Measurements from ENCODE around the gene PTK6. TPM values are rescaled to one million over a fixed set of nuclear protein-coding genes. Genes with fewer than 3 reads are reported as not detected.

Gene PTK6
- total RNA-seq, 2 donors from 2014 or later = 0.22 TPM; not detected in 1

DNA sequence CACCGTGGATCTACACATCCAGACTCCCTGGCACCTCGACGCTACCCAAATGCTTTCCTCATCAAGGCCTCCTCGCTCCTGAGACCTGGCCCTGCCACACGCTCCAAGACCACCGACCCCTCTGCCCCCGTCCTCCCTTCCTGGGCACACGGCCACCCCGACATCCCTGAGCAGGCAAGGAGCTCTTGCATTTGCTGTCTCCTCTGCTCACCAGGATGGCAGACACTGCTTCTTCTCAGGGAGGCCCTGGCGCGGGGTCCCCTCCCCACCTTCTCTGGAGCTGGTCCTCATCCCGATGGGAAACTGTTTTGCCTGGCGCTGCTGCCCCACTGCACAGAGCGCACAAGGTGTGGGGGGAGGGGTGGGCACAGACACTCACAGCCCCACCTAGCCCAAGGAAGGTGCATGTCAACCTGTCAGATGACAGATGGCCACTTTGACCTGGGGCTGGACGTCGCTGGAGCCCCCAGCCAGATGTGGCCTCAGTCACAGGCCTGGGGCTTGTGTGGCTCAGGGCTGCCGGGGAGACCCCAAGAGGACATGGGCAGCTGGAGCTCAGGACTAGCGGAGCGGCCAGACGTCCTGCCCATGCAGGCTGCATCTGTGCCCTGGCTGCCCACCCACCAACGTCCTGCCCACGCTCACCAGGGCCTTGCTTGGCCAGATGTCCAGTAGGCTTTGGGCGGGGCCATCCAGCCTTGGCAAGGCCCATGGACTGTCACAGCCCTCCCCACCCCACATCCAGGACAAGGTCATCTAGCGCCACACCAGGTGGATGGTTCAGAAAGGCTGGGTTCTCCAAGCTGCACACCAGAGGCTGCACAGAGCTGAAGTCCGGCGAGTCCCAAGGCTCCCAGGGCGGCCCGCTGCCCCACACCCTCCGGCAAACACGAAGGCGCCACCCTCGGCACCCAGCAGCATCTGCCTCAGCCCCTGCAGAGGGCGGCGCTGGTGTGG lies 58.6 kb downstream of the PTK6 start:
- H3K4me1 ChIP-seq (ENCODE audit: control insufficient read depth, insufficient read depth, low read length) = no peaks in the 10 kb centered on the region
- no peak overlapping the region for H3K27ac ChIP-seq (ENCODE audit: low read depth, low read length)
- peaks cover 21% of the 10 kb centered on the region for H3K27me3 Mint-ChIP-seq (ENCODE audit: insufficient read depth)
- no peaks in the 10 kb centered on the region for H3K9me3 ChIP-seq (ENCODE audit: control insufficient read depth, low read length)
- DNase-seq = no peak
- no peak overlapping the region for H3K4me3 ChIP-seq (ENCODE audit: low read length)
- H3K4me3 Mint-ChIP-seq = no peak overlapping the region
- peaks cover 21% of the 10 kb centered on the region for H3K27me3 ChIP-seq (ENCODE audit: control insufficient read depth, insufficient read depth, low read length, poor library complexity, severe bottlenecking)
- no peaks in the 10 kb centered on the region for H3K4me1 Mint-ChIP-seq
- no peaks in the 10 kb centered on the region for H3K9me3 Mint-ChIP-seq
- 93 to 94% methylated on average over 23 to 34 of the region's 34 CpGs for WGBS, 2 experiments (ENCODE audit: insufficient coverage in 1 of 2, insufficient read length in 1 of 2)
- H3K27ac Mint-ChIP-seq = no peak overlapping the region
- no peaks in the 10 kb centered on the region for H3K36me3 Mint-ChIP-seq (ENCODE audit: low read depth)
- TF ChIP-seq, protein P1, sequence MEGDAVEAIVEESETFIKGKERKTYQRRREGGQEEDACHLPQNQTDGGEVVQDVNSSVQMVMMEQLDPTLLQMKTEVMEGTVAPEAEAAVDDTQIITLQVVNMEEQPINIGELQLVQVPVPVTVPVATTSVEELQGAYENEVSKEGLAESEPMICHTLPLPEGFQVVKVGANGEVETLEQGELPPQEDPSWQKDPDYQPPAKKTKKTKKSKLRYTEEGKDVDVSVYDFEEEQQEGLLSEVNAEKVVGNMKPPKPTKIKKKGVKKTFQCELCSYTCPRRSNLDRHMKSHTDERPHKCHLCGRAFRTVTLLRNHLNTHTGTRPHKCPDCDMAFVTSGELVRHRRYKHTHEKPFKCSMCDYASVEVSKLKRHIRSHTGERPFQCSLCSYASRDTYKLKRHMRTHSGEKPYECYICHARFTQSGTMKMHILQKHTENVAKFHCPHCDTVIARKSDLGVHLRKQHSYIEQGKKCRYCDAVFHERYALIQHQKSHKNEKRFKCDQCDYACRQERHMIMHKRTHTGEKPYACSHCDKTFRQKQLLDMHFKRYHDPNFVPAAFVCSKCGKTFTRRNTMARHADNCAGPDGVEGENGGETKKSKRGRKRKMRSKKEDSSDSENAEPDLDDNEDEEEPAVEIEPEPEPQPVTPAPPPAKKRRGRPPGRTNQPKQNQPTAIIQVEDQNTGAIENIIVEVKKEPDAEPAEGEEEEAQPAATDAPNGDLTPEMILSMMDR (conservative IDR thresholded peaks at IDR 0.05) = no peak
- H3K9ac ChIP-seq (ENCODE audit: extremely low read depth, low read length, poor library complexity, severe bottlenecking) = no peak overlapping the region
- H3K36me3 ChIP-seq (ENCODE audit: control insufficient read depth, insufficient read depth, low read length) = no peaks in the 10 kb centered on the region

Other genes starting within 250 kb of the PTK6 start
- under 1 TPM in 1 of 2 donors, not detected in 1; 0.44 TPM for gene COL20A1, start 244.2 kb downstream of the PTK6 start, total RNA-seq
- under 1 TPM in 1 of 2 donors, not detected in 1; 0.46 TPM for gene CHRNA4, start 176.0 kb downstream of the PTK6 start, total RNA-seq
- gene KCNQ2, start 64.7 kb downstream of the PTK6 start, total RNA-seq = 10 to 100 TPM; 36.4 to 62.8 TPM
- gene EEF1A2, start 38.3 kb downstream of the PTK6 start, total RNA-seq = 10 to 100 TPM; 12.1 to 22.6 TPM
- 100 to 1,000 TPM; 247 to 296 TPM for gene PPDPF, start 16.6 kb downstream of the PTK6 start, total RNA-seq
- gene SRMS, start 10.4 kb upstream of the PTK6 start, total RNA-seq = not detected
- 1 to 10 TPM; 1.8 to 2.4 TPM for gene FNDC11, start 16.8 kb upstream of the PTK6 start, total RNA-seq
- 10 to 100 TPM; 34.5 to 37.0 TPM for gene HELZ2, start 36.9 kb upstream of the PTK6 start, total RNA-seq
- gene GMEB2, start 89.7 kb upstream of the PTK6 start, total RNA-seq = 10 to 100 TPM; 11.5 to 12.3 TPM
- gene STMN3, start 116.0 kb upstream of the PTK6 start, total RNA-seq = 10 to 100 TPM in 1 of 2 donors, 1 to 10 TPM in 1; 6.7 to 18.3 TPM
- gene RTEL1, start 120.9 kb upstream of the PTK6 start, total RNA-seq = 10 to 100 TPM; 33.9 to 36.7 TPM
- not detected for gene TNFRSF6B, start 159.3 kb upstream of the PTK6 start, total RNA-seq
- 10 to 100 TPM; 41.6 to 46.2 TPM for gene ARFRP1, start 170.6 kb upstream of the PTK6 start, total RNA-seq
- gene ZGPAT, start 170.7 kb upstream of the PTK6 start, total RNA-seq = 10 to 100 TPM; 28.8 to 29.5 TPM
- 10 to 100 TPM in 1 of 2 donors, 1 to 10 TPM in 1; 7.6 to 10.1 TPM for gene LIME1, start 199.3 kb upstream of the PTK6 start, total RNA-seq
- 100 to 1,000 TPM in 1 of 2 donors, 10 to 100 TPM in 1; 69.3 to 108 TPM for gene SLC2A4RG, start 202.4 kb upstream of the PTK6 start, total RNA-seq

Measured in endodermal cell (in vitro differentiated cells).